Stomach (tissue), 9 donors: Measurements from ENCODE around the gene GMDS. TPM values are rescaled to one million over a fixed set of nuclear protein-coding genes. Genes with fewer than 3 reads are reported as not detected.
A peak's percentile ranks its signal among the peaks of the same experiment; 100 is the strongest.

Experiments used
- DNase-seq, 2 donors: peaks; one replicate each; pipeline versions ENCODE4 v3.0.0 to v3.0.0-alpha.2; 2013 to 2019
- H3K27ac ChIP-seq, 5 donors: fragments of 200-600 bp in 4 of 5; sonication (generic) in 4 of 5; one replicate each; pipeline ENCODE4 v1.5.1; 2013 to 2019; ENCODE audit warnings: mild to moderate bottlenecking in 1 of 5, moderate library complexity in 1 of 5
- H3K27me3 ChIP-seq, 3 donors: fragments of 200-600 bp; sonication (generic); one replicate each; pipeline ENCODE4 v1.5.1; 2017 to 2019; ENCODE audit warnings: mixed run types in 1 of 3
- H3K36me3 ChIP-seq, 4 donors: fragments of 200-600 bp; sonication (generic); 1 replicate in 3 of 4; 2 replicates in 1 of 4; pipeline ENCODE4 v1.5.1; 2016 to 2019
- H3K4me1 ChIP-seq, 4 donors: fragments of 200-600 bp; sonication (generic); one replicate each; pipeline ENCODE4 v1.5.1; 2016 to 2019
- H3K4me3 ChIP-seq, 4 donors: fragments of 200-600 bp; sonication (generic) in 3 of 4; one replicate each; pipeline ENCODE4 v1.5.1; 2016 to 2019; ENCODE audit warnings: mild to moderate bottlenecking in 1 of 4
- H3K9me3 ChIP-seq, 4 donors: fragments of 200-600 bp; sonication (generic); one replicate each; pipeline ENCODE4 v1.5.1; 2016 to 2019
- CTCF ChIP-seq, 7 experiments: fragments of 450-650 bp in 4 of 7; fragments of 200-600 bp in 3 of 7; sonication (generic) in 3 of 7; IDR thresholded peaks; one replicate each; pipeline ENCODE4 v1.5.1; 2016 to 2019; ENCODE audit warnings: antibody characterized with exemption in 7 of 7, control low read depth in 2 of 7, mild to moderate bottlenecking in 1 of 7
- EP300 ChIP-seq: sonication (generic); formaldehyde crosslinking; IDR thresholded peaks from one replicate; pipeline ENCODE4 v1.6.1; 2017; ENCODE audit warnings: antibody characterized with exemption
- POLR2A ChIP-seq, 4 donors: fragments of 450-650 bp; IDR thresholded peaks; one replicate each; pipeline ENCODE4 v1.6.1; 2016; ENCODE audit warnings: antibody characterized with exemption in 4 of 4, control low read depth in 2 of 4, mild to moderate bottlenecking in 1 of 4, moderate library complexity in 1 of 4
- POLR2AphosphoS5 ChIP-seq, 3 donors: sonication (generic); formaldehyde crosslinking; IDR thresholded peaks; one replicate each; pipeline ENCODE4 v1.6.1; 2016; ENCODE audit warnings: antibody characterized with exemption in 3 of 3
- WGBS, 5 donors: extraction: QIAGEN DNeasy Blood & Tissue Kit in 3 of 5; methylation state at CpG; one replicate each; pipeline versions ENCODE4 v1.1.5 to v1.1.7; 2013 to 2018; 5-methylcytosine and 5-hydroxymethylcytosine counted together
- intact Hi-C: fragments of 100-400 bp; cut with DNase I; formaldehyde crosslinking; loops from one replicate; pipeline ENCODE4 v1.15.1; 2023; ENCODE audit warnings: low total_unique reads
- polyA plus RNA-seq, 3 donors: library from polyadenylated mRNA; stranded (reverse); fragments of 200-250 nt; gene quantifications; one replicate each; pipeline ENCODE4 v1.2.3, GENCODE V29; 2013
- total RNA-seq, 5 donors: library from RNA; depleted of rRNA; stranded (reverse); fragments of >200 nt; gene quantifications; one replicate each; pipeline versions ENCODE4 v1.1.0 to v1.2.3, GENCODE V29; 2014 to 2016
- donor health status: healthy with polysubstance abuse.
- donor health status: Bipolar disorder and iron deficiency.
- donor health status: healthy.

The GMDS gene
- total and polyA plus RNA-seq, 8 donors, result 83.7 to 262 (median 121) TPM

GRCh38 chr6:2127484-2127911 is 117.9 kb downstream of the GMDS start:
- Histone ChIP-seq H3K4me1 (peaks cover 0 to 26% (median 7%) of the 10 kb centered on the region in 4 donors), H3K27ac (peak overlapping the region; percentile 47 to 73 (median 61)), H3K36me3 (no peaks in the 10 kb centered on the region), H3K27me3 (no peaks in the 10 kb centered on the region), H3K9me3 (no peaks in the 10 kb centered on the region), H3K4me3 (no peak overlapping the region)
- WGBS, 5 donors, result 56 to 81% (median 68%) methylated on average over 12 of the region's 12 CpGs
- peak in 1 of 2 donors; percentile 37 for DNase-seq
- TF ChIP-seq POLR2AphosphoS5 (IDR thresholded peaks at IDR 0.05), result peak; percentile 14 to 56 (median 46)
- no peak for TF ChIP-seq POLR2A (IDR thresholded peaks at IDR 0.05)
- intact Hi-C loops, result no loop called here

- H3K9me3 ChIP-seq, result no peaks in the 10 kb centered on the region
- no peak for TF ChIP-seq POLR2AphosphoS5 (IDR thresholded peaks at IDR 0.05)
- TF ChIP-seq EP300, result no peak
- no peak for TF ChIP-seq CTCF (IDR thresholded peaks at IDR 0.05)
- no peak for TF ChIP-seq POLR2A (IDR thresholded peaks at IDR 0.05)
- peak overlapping the region in 1 of 5 donors; percentile 56 for H3K27ac ChIP-seq
- intact Hi-C loops, result no loop called here
- DNase-seq, result no peak
- no peaks in the 10 kb centered on the region for H3K27me3 ChIP-seq
- WGBS, 5 donors, result 90 to 97% (median 91%) methylated on average over 7 of the region's 7 CpGs
- peaks cover 0 to 19% (median 3%) of the 10 kb centered on the region in 4 donors for H3K4me1 ChIP-seq
- no peaks in the 10 kb centered on the region for H3K36me3 ChIP-seq
- H3K4me3 ChIP-seq, result no peak overlapping the region
Observed at GRCh38 chr6:2126351-2126750, 119.1 kb downstream of the GMDS start.

- no peak overlapping the region for H3K4me3 ChIP-seq
- WGBS, 5 donors, result 94 to 97% (median 95%) methylated on average over 3 of the region's 3 CpGs
- H3K9me3 ChIP-seq, result no peaks in the 10 kb centered on the region
- intact Hi-C loops, result no loop called here
- DNase-seq, result no peak
- peaks cover 0 to 5% (median 0%) of the 10 kb centered on the region in 4 donors for H3K36me3 ChIP-seq
- peaks cover 0 to 19% (median 3%) of the 10 kb centered on the region in 4 donors for H3K4me1 ChIP-seq
- no peaks in the 10 kb centered on the region for H3K27me3 ChIP-seq
- H3K27ac ChIP-seq, result no peak overlapping the region
- no peak for TF ChIP-seq POLR2AphosphoS5 (IDR thresholded peaks at IDR 0.05)
- no peak for TF ChIP-seq EP300
- no peak for TF ChIP-seq POLR2A (IDR thresholded peaks at IDR 0.05)
- TF ChIP-seq CTCF (IDR thresholded peaks at IDR 0.05), result no peak
Observed at GRCh38 chr6:2125158-2125557, 120.2 kb downstream of the GMDS start.

GRCh38 chr6:2124260-2124709 is 121.1 kb downstream of the GMDS start:
- no peaks in the 10 kb centered on the region for H3K27me3 ChIP-seq
- intact Hi-C loops, result no loop called here
- H3K27ac ChIP-seq, result peak overlapping the region in 1 of 5 donors; percentile 7
- H3K36me3 ChIP-seq, result peaks cover 0 to 5% (median 0%) of the 10 kb centered on the region in 4 donors
- 39 to 64% (median 48%) methylated on average over 11 of the region's 11 CpGs for WGBS, 5 donors
- peaks cover 0 to 19% (median 3%) of the 10 kb centered on the region in 4 donors for H3K4me1 ChIP-seq
- peak in 1 of 2 donors; percentile 31 for DNase-seq
- H3K4me3 ChIP-seq, result no peak overlapping the region
- TF ChIP-seq POLR2A (IDR thresholded peaks at IDR 0.05) (no peak), EP300 (no peak), POLR2AphosphoS5 (IDR thresholded peaks at IDR 0.05) (peak; percentile 12 to 29 (median 12)), CTCF (IDR thresholded peaks at IDR 0.05) (no peak)
- no peaks in the 10 kb centered on the region for H3K9me3 ChIP-seq

GRCh38 chr6:2120912-2121311 is 124.5 kb downstream of the GMDS start:
- TF ChIP-seq POLR2AphosphoS5 (IDR thresholded peaks at IDR 0.05) (no peak), POLR2A (IDR thresholded peaks at IDR 0.05) (no peak), CTCF (IDR thresholded peaks at IDR 0.05) (no peak), EP300 (no peak)
- DNase-seq, result no peak
- Histone ChIP-seq H3K27ac (no peak overlapping the region), H3K9me3 (no peaks in the 10 kb centered on the region), H3K27me3 (no peaks in the 10 kb centered on the region), H3K4me1 (no peaks in the 10 kb centered on the region), H3K4me3 (no peak overlapping the region), H3K36me3 (peaks cover 0 to 5% (median 0%) of the 10 kb centered on the region in 4 donors)
- intact Hi-C loops, result no loop called here
- WGBS, 5 donors, result 90 to 99% (median 94%) methylated on average over 3 of the region's 3 CpGs
